OCI-LY7 (cell line): ENCODE results near the gene PPRC1.

Experiments
- CTCF ChIP-seq: fragments of 200-600 bp; sonication (generic); conservative IDR thresholded peaks from 2 replicates; pipeline ENCODE4 v1.5.1; 2014; ENCODE audit warnings: mild to moderate bottlenecking, antibody characterized with exemption, low read length, moderate library complexity, mixed read lengths
- EZH2phosphoT487 ChIP-seq: fragments of 200-600 bp; sonication (generic); IDR thresholded peaks from 2 replicates; pipeline ENCODE4 v1.6.1; 2018; ENCODE audit warnings: low read depth, borderline replicate concordance, mild to moderate bottlenecking, mixed run types, antibody characterized with exemption, low read length, moderate library complexity, mixed read lengths

- TF ChIP-seq CTCF: no peak
- no peak for TF ChIP-seq EZH2phosphoT487
Observed at GRCh38 chr10:102163342-102163989, 30.6 kb downstream of the PPRC1 start.
